ENCODE data around the gene SERPINB6.
"Not testable (repeated sequence)": the region's sequence is repeated elsewhere in the genome, so short reads cannot be mapped to it uniquely, and the experiment has no call there.

SERPINB6 gene

GRCh38 chr6:2976060-2976459 lies 4.7 kb upstream of the SERPINB6 start:
- no peak for DNase-seq

GRCh38 chr6:2973676-2974075 lies 2.3 kb upstream of the SERPINB6 start:
- no peak for DNase-seq

- not testable (repeated sequence) for DNase-seq
These were observed 1.8 kb upstream of the SERPINB6 start for GRCh38 chr6:2973180-2973579.

GRCh38 chr6:2972685-2973084 lies 1.3 kb upstream of the SERPINB6 start:
- DNase-seq: not testable (repeated sequence)

- DNase-seq: not testable (repeated sequence)
These were observed 786 bp upstream of the SERPINB6 start for GRCh38 chr6:2972219-2972487.

GRCh38 chr6:2970753-2971419 lies 481 bp downstream of the SERPINB6 start:
- no peak for DNase-seq

GRCh38 chr6:2970034-2970685 lies 1.2 kb downstream of the SERPINB6 start:
- no peak for DNase-seq

- DNase-seq: no peak
These were observed 1.8 kb downstream of the SERPINB6 start for GRCh38 chr6:2969549-2969948.

GRCh38 chr6:2968600-2969135 lies 2.7 kb downstream of the SERPINB6 start:
- no peak for DNase-seq

GRCh38 chr6:2967936-2968335 lies 3.4 kb downstream of the SERPINB6 start:
- DNase-seq: no peak

- no peak for DNase-seq
These were observed 5.0 kb downstream of the SERPINB6 start for GRCh38 chr6:2966347-2966746.

- DNase-seq: no peak
These were observed 6.4 kb downstream of the SERPINB6 start for GRCh38 chr6:2964793-2965505.

GRCh38 chr6:2963756-2964155 lies 7.6 kb downstream of the SERPINB6 start:
- no peak for DNase-seq

GRCh38 chr6:2962636-2963035 lies 8.7 kb downstream of the SERPINB6 start:
- no peak for DNase-seq

- no peak for DNase-seq
These were observed 9.4 kb downstream of the SERPINB6 start for GRCh38 chr6:2962004-2962403.

- DNase-seq: no peak
These were observed 9.9 kb downstream of the SERPINB6 start for GRCh38 chr6:2961506-2961905.

- DNase-seq: no peak
These were observed 10.4 kb downstream of the SERPINB6 start for GRCh38 chr6:2960935-2961334.

- DNase-seq: no peak
These were observed 11.3 kb downstream of the SERPINB6 start for GRCh38 chr6:2959909-2960719.

GRCh38 chr6:2958776-2959175 lies 12.6 kb downstream of the SERPINB6 start:
- no peak for DNase-seq

GRCh38 chr6:2958331-2958711 lies 13.0 kb downstream of the SERPINB6 start:
- DNase-seq: no peak

- DNase-seq: no peak
These were observed 13.6 kb downstream of the SERPINB6 start for GRCh38 chr6:2957696-2958330.

- DNase-seq: no peak
These were observed 14.3 kb downstream of the SERPINB6 start for GRCh38 chr6:2956930-2957685.

All from cortex of kidney (tissue), 1 donor.